HepG2 (cell line): ENCODE measurements around the gene TIMP3. TPM values are rescaled to one million over a fixed set of nuclear protein-coding genes. Genes with fewer than 3 reads are reported as not detected.

Experiments
- DNMT3B ChIP-seq: conservative IDR thresholded peaks from 2 replicates; pipeline ENCODE4 v1.6.1; 2016; ENCODE audit warnings: missing biosample characterization, control low read depth
- FLYWCH1 ChIP-seq: sonication (generic); formaldehyde crosslinking; IDR thresholded peaks from 2 replicates; pipeline ENCODE4 v1.8.1; 2023; ENCODE audit warnings: mild to moderate bottlenecking, missing genetic modification reagents
- HHEX ChIP-seq: IDR thresholded peaks from 2 replicates; pipeline ENCODE4 v1.6.1; 2016; ENCODE audit warnings: control low read depth
- KDM5B ChIP-seq: sonication (generic); formaldehyde crosslinking; IDR thresholded peaks from 2 replicates; pipeline ENCODE4 v1.4.0; 2020; ENCODE audit warnings: missing genetic modification reagents, mild to moderate bottlenecking, borderline replicate concordance
- MBD4 ChIP-seq: IDR thresholded peaks from 2 replicates; pipeline ENCODE4 v1.6.1; 2012; ENCODE audit warnings: low read length, inconsistent platforms, borderline replicate concordance
- TOE1 ChIP-seq: sonication (generic); formaldehyde crosslinking; IDR thresholded peaks from 2 replicates; pipeline ENCODE4 v1.4.0; 2020; ENCODE audit warnings: mild to moderate bottlenecking, missing genetic modification reagents
- ZBTB40 ChIP-seq, 2 experiments: fragments of 450-650 bp in 1 of 2; sonication (generic) in 1 of 2; formaldehyde crosslinking in 1 of 2; IDR thresholded peaks; 2 replicates each; pipeline versions ENCODE4 v1.6.1 to v1.8.0; 2016 to 2022; ENCODE audit warnings: antibody characterized with exemption in 1 of 2, mild to moderate bottlenecking in 1 of 2, missing genetic modification reagents in 1 of 2
- ZNF12 ChIP-seq: sonication (generic); formaldehyde crosslinking; IDR thresholded peaks from 2 replicates; pipeline ENCODE4 v1.5.0; 2020; ENCODE audit warnings: missing genetic modification reagents
- ZNF317 ChIP-seq: sonication (generic); formaldehyde crosslinking; IDR thresholded peaks from 2 replicates; pipeline ENCODE4 v1.5.0; 2020; ENCODE audit warnings: mild to moderate bottlenecking, missing genetic modification reagents
- ZNF546 ChIP-seq: sonication (generic); formaldehyde crosslinking; conservative IDR thresholded peaks from 2 replicates; pipeline ENCODE4 v1.8.1; 2023; ENCODE audit warnings: mild to moderate bottlenecking, missing genetic modification reagents
- ZNF709 ChIP-seq: sonication (generic); formaldehyde crosslinking; IDR thresholded peaks from 2 replicates; pipeline ENCODE4 v1.5.0; 2020; ENCODE audit warnings: mild to moderate bottlenecking, missing genetic modification reagents
- ZNF710 ChIP-seq: sonication (generic); formaldehyde crosslinking; IDR thresholded peaks from 2 replicates; pipeline ENCODE4 v1.5.0; 2020; ENCODE audit warnings: mild to moderate bottlenecking, missing genetic modification reagents, borderline replicate concordance
- polyA plus RNA-seq, 8 experiments: library from polyadenylated mRNA; depleted of rRNA in 3 of 8; stranded (reverse) in 7 of 8; unstranded in 1 of 8; fragments of >200 nt; fragmentation: Illumina TruSeq in 4 of 8; extraction: Trizol in 4 of 8; gene quantifications; 2 replicates each; pipeline versions ENCODE4 v1.2.1 to v1.2.3, GENCODE V29; 2011 to 2016; ENCODE audit warnings: low read depth in 4 of 8, missing spikeins in 1 of 8, mixed read lengths in 1 of 8; ENCODE audit not compliant: insufficient read depth in 1 of 8
- total RNA-seq, 5 experiments: library from RNA; depleted of rRNA; stranded (reverse); fragments of >200 nt; fragmentation: Illumina TruSeq; extraction: Trizol; gene quantifications; 2 replicates each; pipeline ENCODE4 v1.2.3, GENCODE V29; 2016; ENCODE audit warnings: low read depth in 1 of 5
- TF ChIP-seq, protein P1 (sequence below): sonication (generic); formaldehyde crosslinking; IDR thresholded peaks from 2 replicates; pipeline ENCODE4 v1.5.1; 2020; ENCODE audit warnings: missing genetic modification reagents, mild to moderate bottlenecking, borderline replicate concordance
- TF ChIP-seq, protein P2 (sequence below): sonication (generic); formaldehyde crosslinking; IDR thresholded peaks from 2 replicates; pipeline ENCODE4 v1.5.0; 2020; ENCODE audit warnings: missing genetic modification reagents

The TIMP3 gene
- total and polyA plus RNA-seq, 2 of the 13 experiments (the other 11 are each of a cell fraction or from before 2014, with no cell fraction given): 57.3 to 86.6 TPM

GRCh38 chr22:32796865-32797573, 4.5 kb upstream of the TIMP3 start (continued):
- TF ChIP-seq, protein P1, sequence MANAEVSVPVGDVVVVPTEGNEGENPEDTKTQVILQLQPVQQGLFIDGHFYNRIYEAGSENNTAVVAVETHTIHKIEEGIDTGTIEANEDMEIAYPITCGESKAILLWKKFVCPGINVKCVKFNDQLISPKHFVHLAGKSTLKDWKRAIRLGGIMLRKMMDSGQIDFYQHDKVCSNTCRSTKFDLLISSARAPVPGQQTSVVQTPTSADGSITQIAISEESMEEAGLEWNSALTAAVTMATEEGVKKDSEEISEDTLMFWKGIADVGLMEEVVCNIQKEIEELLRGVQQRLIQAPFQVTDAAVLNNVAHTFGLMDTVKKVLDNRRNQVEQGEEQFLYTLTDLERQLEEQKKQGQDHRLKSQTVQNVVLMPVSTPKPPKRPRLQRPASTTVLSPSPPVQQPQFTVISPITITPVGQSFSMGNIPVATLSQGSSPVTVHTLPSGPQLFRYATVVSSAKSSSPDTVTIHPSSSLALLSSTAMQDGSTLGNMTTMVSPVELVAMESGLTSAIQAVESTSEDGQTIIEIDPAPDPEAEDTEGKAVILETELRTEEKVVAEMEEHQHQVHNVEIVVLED (CRISPR knock-in tag): no peak
- TF ChIP-seq MBD4 (no peak), ZNF546 (CRISPR knock-in tag) (no peak), ZBTB40 (IDR thresholded peaks at IDR 0.05) (no peak), ZBTB40 (CRISPR knock-in tag; IDR thresholded peaks at IDR 0.05) (no peak), ZNF710 (CRISPR knock-in tag) (peak; percentile 36; the same call in 1 of the 2 replicates), ZNF12 (CRISPR knock-in tag) (no peak), FLYWCH1 (CRISPR knock-in tag) (no peak), HHEX (CRISPR knock-in tag) (no peak), ZNF709 (CRISPR knock-in tag) (no peak), KDM5B (CRISPR knock-in tag) (peak; percentile 50; the same call in 1 of the 2 replicates), DNMT3B (CRISPR knock-in tag) (no peak), ZNF317 (CRISPR knock-in tag) (no peak), TOE1 (CRISPR knock-in tag) (no peak)
- TF ChIP-seq, protein P2, sequence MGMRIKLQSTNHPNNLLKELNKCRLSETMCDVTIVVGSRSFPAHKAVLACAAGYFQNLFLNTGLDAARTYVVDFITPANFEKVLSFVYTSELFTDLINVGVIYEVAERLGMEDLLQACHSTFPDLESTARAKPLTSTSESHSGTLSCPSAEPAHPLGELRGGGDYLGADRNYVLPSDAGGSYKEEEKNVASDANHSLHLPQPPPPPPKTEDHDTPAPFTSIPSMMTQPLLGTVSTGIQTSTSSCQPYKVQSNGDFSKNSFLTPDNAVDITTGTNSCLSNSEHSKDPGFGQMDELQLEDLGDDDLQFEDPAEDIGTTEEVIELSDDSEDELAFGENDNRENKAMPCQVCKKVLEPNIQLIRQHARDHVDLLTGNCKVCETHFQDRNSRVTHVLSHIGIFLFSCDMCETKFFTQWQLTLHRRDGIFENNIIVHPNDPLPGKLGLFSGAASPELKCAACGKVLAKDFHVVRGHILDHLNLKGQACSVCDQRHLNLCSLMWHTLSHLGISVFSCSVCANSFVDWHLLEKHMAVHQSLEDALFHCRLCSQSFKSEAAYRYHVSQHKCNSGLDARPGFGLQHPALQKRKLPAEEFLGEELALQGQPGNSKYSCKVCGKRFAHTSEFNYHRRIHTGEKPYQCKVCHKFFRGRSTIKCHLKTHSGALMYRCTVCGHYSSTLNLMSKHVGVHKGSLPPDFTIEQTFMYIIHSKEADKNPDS: 0 out of 2 replicates have a peak, but pooled peaks have one; percentile 24
